Gastroesophageal sphincter (tissue), 3 donors: ENCODE measurements around the gene LARP6.

Experiments
- CTCF ChIP-seq, 4 experiments: fragments of 200-600 bp in 2 of 4; fragments of 450-650 bp in 2 of 4; sonication (generic) in 1 of 4; IDR thresholded peaks; one replicate each; pipeline ENCODE4 v1.5.1; 2017 to 2019; ENCODE audit warnings: antibody characterized with exemption in 4 of 4, mild to moderate bottlenecking in 2 of 4, moderate library complexity in 2 of 4
- POLR2A ChIP-seq, 2 donors: fragments of 450-650 bp; IDR thresholded peaks; one replicate each; pipeline ENCODE4 v1.6.1; 2017; ENCODE audit warnings: antibody characterized with exemption in 2 of 2, mild to moderate bottlenecking in 2 of 2, moderate library complexity in 1 of 2

GRCh38 chr15:70866982-70867641, 13.2 kb upstream of the LARP6 start:
- TF ChIP-seq CTCF (IDR thresholded peaks at IDR 0.05) (no peak), POLR2A (IDR thresholded peaks at IDR 0.05) (no peak)
